ENCODE data around the gene ADAD1.

Gene ADAD1

DNA sequence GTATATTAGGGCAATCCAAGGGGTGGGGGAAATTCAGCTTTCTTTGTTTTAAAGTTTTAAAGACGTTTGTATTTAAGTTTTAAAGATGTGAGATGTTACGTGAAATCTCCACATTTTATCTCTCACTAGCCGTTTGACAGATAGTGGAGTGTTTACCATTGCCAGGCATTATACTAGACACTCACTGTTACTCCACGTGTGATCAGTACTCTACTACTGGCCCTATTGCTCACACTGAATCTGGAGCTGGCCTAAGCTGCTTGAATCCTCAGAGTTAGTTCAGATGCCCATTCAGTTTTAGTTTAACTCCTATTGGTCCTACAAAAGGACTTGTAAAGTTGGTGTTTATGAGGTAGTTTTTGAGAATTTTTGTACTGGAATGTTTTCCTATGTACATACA is 4.5 kb downstream of the ADAD1 start:
- Histone ChIP-seq H3K79me2 (ENCODE audit: insufficient read depth, low read length) (no peaks in the 10 kb centered on the region), H3K4me1 (ENCODE audit: insufficient read depth, low read length, poor library complexity, severe bottlenecking) (no peaks in the 10 kb centered on the region), H4K20me1 (ENCODE audit: insufficient read depth, low read length, poor library complexity, severe bottlenecking) (no peaks in the 10 kb centered on the region), H3K4me3 (ENCODE audit: low read length, poor library complexity, severe bottlenecking) (no peak overlapping the region), H2AFZ (ENCODE audit: low read length) (no peak overlapping the region), H3K36me3 (ENCODE audit: insufficient read depth, low read length) (no peaks in the 10 kb centered on the region), H3K27me3 (ENCODE audit: insufficient read depth, low read length, poor library complexity, severe bottlenecking) (no peaks in the 10 kb centered on the region), H3K4me2 (ENCODE audit: low read depth, low read length, poor library complexity, severe bottlenecking) (no peak overlapping the region), H3F3A (ENCODE audit: low read depth) (no peaks in the 10 kb centered on the region), H3K9me2 (replicated peaks; ENCODE audit: low read depth, low read length) (no peaks in the 10 kb centered on the region), H3K9me3 (ENCODE audit: insufficient read depth, low read depth, low read length) (no peaks in the 10 kb centered on the region), H3K9ac (ENCODE audit: low read depth, low read length, poor library complexity, severe bottlenecking) (no peak overlapping the region)
- no peak for TF ChIP-seq EZH2phosphoT487 (IDR thresholded peaks at IDR 0.05; ENCODE audit: borderline replicate concordance)
- TF ChIP-seq, protein P1, sequence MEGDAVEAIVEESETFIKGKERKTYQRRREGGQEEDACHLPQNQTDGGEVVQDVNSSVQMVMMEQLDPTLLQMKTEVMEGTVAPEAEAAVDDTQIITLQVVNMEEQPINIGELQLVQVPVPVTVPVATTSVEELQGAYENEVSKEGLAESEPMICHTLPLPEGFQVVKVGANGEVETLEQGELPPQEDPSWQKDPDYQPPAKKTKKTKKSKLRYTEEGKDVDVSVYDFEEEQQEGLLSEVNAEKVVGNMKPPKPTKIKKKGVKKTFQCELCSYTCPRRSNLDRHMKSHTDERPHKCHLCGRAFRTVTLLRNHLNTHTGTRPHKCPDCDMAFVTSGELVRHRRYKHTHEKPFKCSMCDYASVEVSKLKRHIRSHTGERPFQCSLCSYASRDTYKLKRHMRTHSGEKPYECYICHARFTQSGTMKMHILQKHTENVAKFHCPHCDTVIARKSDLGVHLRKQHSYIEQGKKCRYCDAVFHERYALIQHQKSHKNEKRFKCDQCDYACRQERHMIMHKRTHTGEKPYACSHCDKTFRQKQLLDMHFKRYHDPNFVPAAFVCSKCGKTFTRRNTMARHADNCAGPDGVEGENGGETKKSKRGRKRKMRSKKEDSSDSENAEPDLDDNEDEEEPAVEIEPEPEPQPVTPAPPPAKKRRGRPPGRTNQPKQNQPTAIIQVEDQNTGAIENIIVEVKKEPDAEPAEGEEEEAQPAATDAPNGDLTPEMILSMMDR (conservative IDR thresholded peaks at IDR 0.05; ENCODE audit: low read length), result no peak

DNA sequence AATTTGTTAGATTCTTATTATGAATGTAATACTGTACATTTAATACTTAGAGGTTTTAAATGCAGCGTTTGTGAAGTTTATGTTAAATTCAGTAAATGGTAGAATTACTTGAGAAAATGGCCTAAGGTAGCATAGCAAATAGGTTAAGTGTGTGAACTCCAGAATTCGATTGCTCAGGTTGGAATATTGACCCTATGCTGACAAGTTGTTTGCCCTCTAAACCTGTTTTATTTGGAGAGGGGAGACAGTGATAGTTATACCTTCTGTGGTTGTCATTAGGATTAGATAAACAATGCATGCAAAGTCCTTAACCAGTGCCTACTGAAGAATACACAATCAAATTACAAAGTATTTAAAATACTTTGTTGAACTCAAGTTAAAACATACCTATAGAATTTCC is 5.4 kb downstream of the ADAD1 start:
- Histone ChIP-seq H3K9me2 (replicated peaks; ENCODE audit: low read depth, low read length) (no peaks in the 10 kb centered on the region), H4K20me1 (ENCODE audit: insufficient read depth, low read length, poor library complexity, severe bottlenecking) (no peaks in the 10 kb centered on the region), H3K4me1 (ENCODE audit: insufficient read depth, low read length, poor library complexity, severe bottlenecking) (no peaks in the 10 kb centered on the region), H3K36me3 (ENCODE audit: insufficient read depth, low read length) (no peaks in the 10 kb centered on the region), H3K4me2 (ENCODE audit: low read depth, low read length, poor library complexity, severe bottlenecking) (no peak overlapping the region), H3K4me3 (ENCODE audit: low read length, poor library complexity, severe bottlenecking) (no peak overlapping the region), H3K79me2 (ENCODE audit: insufficient read depth, low read length) (no peaks in the 10 kb centered on the region), H3F3A (ENCODE audit: low read depth) (no peaks in the 10 kb centered on the region), H2AFZ (ENCODE audit: low read length) (no peak overlapping the region), H3K9me3 (ENCODE audit: insufficient read depth, low read depth, low read length) (no peaks in the 10 kb centered on the region), H3K9ac (ENCODE audit: low read depth, low read length, poor library complexity, severe bottlenecking) (no peak overlapping the region), H3K27me3 (ENCODE audit: insufficient read depth, low read length, poor library complexity, severe bottlenecking) (no peaks in the 10 kb centered on the region)
- no peak for TF ChIP-seq EZH2phosphoT487 (IDR thresholded peaks at IDR 0.05; ENCODE audit: borderline replicate concordance)

DNA sequence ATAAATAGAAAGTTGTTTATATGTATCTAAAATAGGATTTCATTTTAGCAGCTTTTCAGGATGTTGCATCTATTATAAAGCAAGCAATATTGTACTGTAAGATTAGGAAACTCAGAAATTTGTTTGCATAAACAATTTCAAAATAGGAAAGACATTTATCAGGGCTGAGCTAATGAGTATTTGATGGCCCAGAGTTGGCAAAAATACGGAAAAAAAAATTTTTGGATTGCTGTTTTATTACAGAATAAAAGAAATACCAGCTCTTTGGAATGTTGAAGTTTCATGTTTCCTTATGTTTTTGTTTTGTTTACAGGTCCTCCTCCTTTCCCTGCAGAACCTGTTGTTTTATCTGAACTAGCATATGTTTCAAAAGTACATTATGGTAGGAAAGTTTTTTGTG is 14.5 kb downstream of the ADAD1 start:
- H3K36me3 ChIP-seq (ENCODE audit: insufficient read depth, low read length), result no peaks in the 10 kb centered on the region
- no peak overlapping the region for H3K9ac ChIP-seq (ENCODE audit: low read depth, low read length, poor library complexity, severe bottlenecking)
- no peaks in the 10 kb centered on the region for H3K27me3 ChIP-seq (ENCODE audit: insufficient read depth, low read length, poor library complexity, severe bottlenecking)
- H3K9me3 ChIP-seq (ENCODE audit: insufficient read depth, low read depth, low read length), result no peaks in the 10 kb centered on the region
- H2AFZ ChIP-seq (ENCODE audit: low read length), result no peak overlapping the region
- TF ChIP-seq EZH2phosphoT487 (IDR thresholded peaks at IDR 0.05; ENCODE audit: borderline replicate concordance), result no peak
- TF ChIP-seq, protein P1 (conservative IDR thresholded peaks at IDR 0.05; ENCODE audit: low read length), result no peak
- H3F3A ChIP-seq (ENCODE audit: low read depth), result no peaks in the 10 kb centered on the region
- H4K20me1 ChIP-seq (ENCODE audit: insufficient read depth, low read length, poor library complexity, severe bottlenecking), result no peaks in the 10 kb centered on the region
- no peaks in the 10 kb centered on the region for H3K79me2 ChIP-seq (ENCODE audit: insufficient read depth, low read length)
- H3K9me2 ChIP-seq (replicated peaks; ENCODE audit: low read depth, low read length), result no peaks in the 10 kb centered on the region
- no peak overlapping the region for H3K4me3 ChIP-seq (ENCODE audit: low read length, poor library complexity, severe bottlenecking)
- H3K4me2 ChIP-seq (ENCODE audit: low read depth, low read length, poor library complexity, severe bottlenecking), result no peak overlapping the region
- no peaks in the 10 kb centered on the region for H3K4me1 ChIP-seq (ENCODE audit: insufficient read depth, low read length, poor library complexity, severe bottlenecking)

DNA sequence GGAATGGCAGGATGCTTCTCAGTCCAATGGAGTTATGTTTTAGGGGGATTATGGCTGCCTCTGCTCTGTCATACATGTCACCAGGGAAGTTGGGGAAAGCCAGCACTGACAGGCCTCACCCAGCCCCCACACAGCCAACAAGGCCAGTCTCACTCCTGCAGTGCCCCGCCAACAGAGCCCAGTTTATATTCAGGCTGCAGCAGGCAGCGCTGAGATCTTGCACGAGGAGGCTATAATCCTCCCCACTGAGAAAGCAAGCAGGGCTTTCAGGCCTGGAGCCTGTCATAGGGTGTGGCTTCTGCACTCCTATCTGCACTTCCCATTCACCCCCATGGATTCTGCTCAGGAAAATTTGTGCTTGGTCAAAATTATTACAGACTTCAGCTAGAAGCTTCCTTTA is 25.1 kb downstream of the ADAD1 start:
- TF ChIP-seq EZH2phosphoT487 (IDR thresholded peaks at IDR 0.05; ENCODE audit: borderline replicate concordance), result no peak
- TF ChIP-seq, protein P1 (conservative IDR thresholded peaks at IDR 0.05; ENCODE audit: low read length), result no peak
- Histone ChIP-seq H3F3A (ENCODE audit: low read depth) (no peaks in the 10 kb centered on the region), H3K9ac (ENCODE audit: low read depth, low read length, poor library complexity, severe bottlenecking) (no peak overlapping the region), H3K9me2 (replicated peaks; ENCODE audit: low read depth, low read length) (no peaks in the 10 kb centered on the region), H4K20me1 (ENCODE audit: insufficient read depth, low read length, poor library complexity, severe bottlenecking) (no peaks in the 10 kb centered on the region), H3K36me3 (ENCODE audit: insufficient read depth, low read length) (no peaks in the 10 kb centered on the region), H3K4me1 (ENCODE audit: insufficient read depth, low read length, poor library complexity, severe bottlenecking) (no peaks in the 10 kb centered on the region), H3K79me2 (ENCODE audit: insufficient read depth, low read length) (no peaks in the 10 kb centered on the region), H3K27me3 (ENCODE audit: insufficient read depth, low read length, poor library complexity, severe bottlenecking) (no peaks in the 10 kb centered on the region), H2AFZ (ENCODE audit: low read length) (no peak overlapping the region), H3K4me2 (ENCODE audit: low read depth, low read length, poor library complexity, severe bottlenecking) (no peak overlapping the region), H3K9me3 (ENCODE audit: insufficient read depth, low read depth, low read length) (no peaks in the 10 kb centered on the region), H3K4me3 (ENCODE audit: low read length, poor library complexity, severe bottlenecking) (no peak overlapping the region)

Data from Loucy (cell line).